Breast epithelium (tissue), 4 donors: Measurements from ENCODE around the gene CLPX. TPM values are rescaled to one million over a fixed set of nuclear protein-coding genes. Genes with fewer than 3 reads are reported as not detected.
"Not testable (repeated sequence)": the region's sequence is repeated elsewhere in the genome, so short reads cannot be mapped to it uniquely, and the experiment has no call there.

ENCODE experiments used
- DNase-seq, 2 donors: peaks; one replicate each; pipeline ENCODE4 v3.0.0-alpha.2; 2019; ENCODE audit warnings: low spot score in 2 of 2
- H3K27ac ChIP-seq, 2 donors: fragments of 200-600 bp; sonication (generic) in 1 of 2; one replicate each; pipeline ENCODE4 v1.5.1; 2016 to 2019; ENCODE audit warnings: mild to moderate bottlenecking in 1 of 2
- H3K27me3 ChIP-seq, 2 donors: fragments of 200-600 bp; sonication (generic) in 1 of 2; one replicate each; pipeline versions ENCODE4 v1.5.1 to v1.6.0; 2017 to 2019; ENCODE audit warnings: control low read depth in 1 of 2, mild to moderate bottlenecking in 1 of 2
- H3K36me3 ChIP-seq: fragments of 200-600 bp; one replicate; pipeline ENCODE4 v1.5.1; 2019
- H3K4me1 ChIP-seq, 2 donors: fragments of 200-600 bp; sonication (generic); one replicate each; pipeline ENCODE4 v1.5.1; 2016 to 2019; ENCODE audit warnings: control low read depth in 1 of 2
- H3K4me3 ChIP-seq, 3 donors: fragments of 200-600 bp; sonication (generic); 1 replicate in 2 of 3; 2 replicates in 1 of 3; pipeline ENCODE4 v1.5.1; 2016 to 2019; ENCODE audit warnings: mild to moderate bottlenecking in 3 of 3, moderate library complexity in 2 of 3
- H3K9me3 ChIP-seq, 2 donors: fragments of 200-600 bp; sonication (generic) in 1 of 2; one replicate each; pipeline ENCODE4 v1.5.1; 2016 to 2019; ENCODE audit warnings: control low read depth in 1 of 2
- POLR2A ChIP-seq: fragments of 450-650 bp; IDR thresholded peaks from one replicate; pipeline ENCODE4 v1.6.1; 2016; ENCODE audit warnings: antibody characterized with exemption, mild to moderate bottlenecking, moderate library complexity
- POLR2AphosphoS5 ChIP-seq, 3 donors: sonication (generic); formaldehyde crosslinking; IDR thresholded peaks; one replicate each; pipeline ENCODE4 v1.6.1; 2017; ENCODE audit warnings: antibody characterized with exemption in 3 of 3
- intact Hi-C: fragments of 100-400 bp; cut with DNase I; formaldehyde crosslinking; loops from one replicate; pipeline ENCODE4 v1.15.1; 2023; ENCODE audit warnings: low total_unique reads
- total RNA-seq, 3 donors: library from RNA; depleted of rRNA; stranded (reverse); fragments of >200 nt; gene quantifications; one replicate each; pipeline ENCODE4 v1.1.0, GENCODE V29; 2016
- TF ChIP-seq, protein P1 (sequence below), 3 donors: fragments of 450-650 bp; IDR thresholded peaks; one replicate each; pipeline ENCODE4 v1.5.1; 2016 to 2017; ENCODE audit warnings: antibody characterized with exemption in 3 of 3, mild to moderate bottlenecking in 3 of 3, moderate library complexity in 3 of 3

The CLPX gene
- total RNA-seq, 3 donors from 2014 or later, result 47.5 to 71.9 (median 51.8) TPM

GRCh38 chr15:65156692-65157091 lies 28.4 kb downstream of the CLPX start:
- H3K9me3 ChIP-seq, result no peaks in the 10 kb centered on the region
- H3K4me1 ChIP-seq, result peaks cover 0 to 3% of the 10 kb centered on the region in 2 donors
- no peak overlapping the region for H3K4me3 ChIP-seq
- H3K27me3 ChIP-seq, result no peaks in the 10 kb centered on the region
- H3K36me3 ChIP-seq, result peaks cover 4% of the 10 kb centered on the region
- intact Hi-C loops, result no loop called here
- H3K27ac ChIP-seq, result no peak overlapping the region
- DNase-seq, result no peak
- TF ChIP-seq, protein P1, sequence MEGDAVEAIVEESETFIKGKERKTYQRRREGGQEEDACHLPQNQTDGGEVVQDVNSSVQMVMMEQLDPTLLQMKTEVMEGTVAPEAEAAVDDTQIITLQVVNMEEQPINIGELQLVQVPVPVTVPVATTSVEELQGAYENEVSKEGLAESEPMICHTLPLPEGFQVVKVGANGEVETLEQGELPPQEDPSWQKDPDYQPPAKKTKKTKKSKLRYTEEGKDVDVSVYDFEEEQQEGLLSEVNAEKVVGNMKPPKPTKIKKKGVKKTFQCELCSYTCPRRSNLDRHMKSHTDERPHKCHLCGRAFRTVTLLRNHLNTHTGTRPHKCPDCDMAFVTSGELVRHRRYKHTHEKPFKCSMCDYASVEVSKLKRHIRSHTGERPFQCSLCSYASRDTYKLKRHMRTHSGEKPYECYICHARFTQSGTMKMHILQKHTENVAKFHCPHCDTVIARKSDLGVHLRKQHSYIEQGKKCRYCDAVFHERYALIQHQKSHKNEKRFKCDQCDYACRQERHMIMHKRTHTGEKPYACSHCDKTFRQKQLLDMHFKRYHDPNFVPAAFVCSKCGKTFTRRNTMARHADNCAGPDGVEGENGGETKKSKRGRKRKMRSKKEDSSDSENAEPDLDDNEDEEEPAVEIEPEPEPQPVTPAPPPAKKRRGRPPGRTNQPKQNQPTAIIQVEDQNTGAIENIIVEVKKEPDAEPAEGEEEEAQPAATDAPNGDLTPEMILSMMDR (IDR thresholded peaks at IDR 0.05), result no peak
- TF ChIP-seq POLR2A, result no peak
- TF ChIP-seq POLR2AphosphoS5 (IDR thresholded peaks at IDR 0.05), result no peak

GRCh38 chr15:65154720-65155119 lies 30.4 kb downstream of the CLPX start:
- Histone ChIP-seq H3K4me3 (no peak overlapping the region), H3K9me3 (no peaks in the 10 kb centered on the region), H3K36me3 (peaks cover 4% of the 10 kb centered on the region), H3K4me1 (no peaks in the 10 kb centered on the region), H3K27me3 (no peaks in the 10 kb centered on the region), H3K27ac (no peak overlapping the region)
- intact Hi-C loops, result no loop called here
- DNase-seq, result no peak
- TF ChIP-seq POLR2AphosphoS5 (IDR thresholded peaks at IDR 0.05) (no peak), POLR2A (no peak)
- TF ChIP-seq, protein P1 (IDR thresholded peaks at IDR 0.05), result no peak

- Histone ChIP-seq H3K27ac (no peak overlapping the region), H3K9me3 (no peaks in the 10 kb centered on the region), H3K4me1 (no peaks in the 10 kb centered on the region), H3K36me3 (no peaks in the 10 kb centered on the region), H3K27me3 (no peaks in the 10 kb centered on the region), H3K4me3 (no peak overlapping the region)
- TF ChIP-seq POLR2A (no peak), POLR2AphosphoS5 (IDR thresholded peaks at IDR 0.05) (no peak)
- intact Hi-C loops, result no loop called here
- no peak for DNase-seq
Observed at GRCh38 chr15:65147902-65148301, 37.2 kb downstream of the CLPX start.

DNA sequence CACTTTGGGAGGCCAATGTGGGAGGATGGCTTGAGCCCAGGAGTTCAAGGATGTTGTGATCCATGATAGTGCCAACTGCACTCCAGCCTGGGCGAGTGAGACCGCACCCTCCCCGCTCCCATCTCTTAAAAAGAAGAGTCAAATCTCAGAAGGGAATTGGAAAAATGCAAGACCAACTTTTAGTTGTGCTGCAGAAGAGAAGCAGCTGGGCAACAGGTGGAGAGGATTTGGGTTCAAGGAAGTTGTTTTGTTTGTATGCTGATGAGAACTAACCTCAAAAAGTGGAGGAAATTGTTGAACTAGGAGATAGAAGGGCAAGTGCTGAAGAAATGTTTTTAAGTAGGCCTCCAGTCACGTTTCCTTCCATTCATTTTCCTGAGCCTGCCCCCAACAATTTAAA lies 38.7 kb downstream of the CLPX start:
- Histone ChIP-seq H3K27ac (no peak overlapping the region), H3K4me1 (no peaks in the 10 kb centered on the region), H3K36me3 (no peaks in the 10 kb centered on the region), H3K4me3 (no peak overlapping the region), H3K27me3 (no peaks in the 10 kb centered on the region), H3K9me3 (no peaks in the 10 kb centered on the region)
- DNase-seq, result no peak
- intact Hi-C loops, result no loop called here
- TF ChIP-seq POLR2A, result no peak
- TF ChIP-seq, protein P1 (IDR thresholded peaks at IDR 0.05), result no peak
- no peak for TF ChIP-seq POLR2AphosphoS5 (IDR thresholded peaks at IDR 0.05)

DNA sequence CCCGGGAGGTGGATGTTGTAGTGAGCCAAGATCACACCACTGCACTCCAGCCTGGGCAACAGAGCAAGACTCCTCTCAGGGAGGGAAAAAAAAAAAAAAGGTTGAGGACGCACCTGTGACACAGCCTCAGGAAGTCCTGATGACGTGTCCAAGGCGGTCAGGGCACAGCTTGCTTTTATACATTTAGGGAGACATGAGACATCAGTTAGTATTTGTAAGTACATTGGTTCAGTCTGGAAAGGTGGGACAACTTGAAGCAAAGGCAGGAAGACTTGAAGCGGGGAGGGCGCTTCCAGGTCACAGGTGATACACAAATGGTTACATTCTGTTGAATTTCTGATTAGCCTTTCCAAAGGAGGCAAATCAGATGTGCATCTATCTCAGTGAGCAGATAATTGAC lies 46.5 kb downstream of the CLPX start:
- H3K27me3 ChIP-seq, H3K9me3 ChIP-seq, H3K27ac ChIP-seq, H3K36me3 ChIP-seq, H3K4me1 ChIP-seq, intact Hi-C loops, H3K4me3 ChIP-seq, DNase-seq: not testable (repeated sequence)

DNA sequence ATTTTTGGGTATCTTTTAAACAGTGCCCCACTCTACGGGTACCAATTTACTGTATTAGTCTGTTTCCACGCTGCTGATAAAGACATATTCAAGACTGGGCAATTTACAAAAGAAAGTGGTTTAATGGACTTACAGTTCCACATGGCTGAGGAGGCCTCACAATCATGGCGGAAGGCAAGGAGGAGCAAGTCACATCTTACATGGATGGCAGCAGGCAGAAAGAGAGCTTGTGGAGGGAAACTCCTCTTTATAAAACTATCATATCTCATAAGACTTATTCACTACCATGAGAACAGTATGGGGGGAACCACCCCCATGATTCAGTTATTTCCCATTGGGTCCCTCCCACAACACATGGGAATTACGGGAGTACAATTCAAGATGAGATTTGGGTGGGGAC lies 47.2 kb downstream of the CLPX start:
- H3K4me3 ChIP-seq, intact Hi-C loops, H3K36me3 ChIP-seq, H3K27me3 ChIP-seq, H3K9me3 ChIP-seq, DNase-seq, H3K4me1 ChIP-seq, H3K27ac ChIP-seq: not testable (repeated sequence)

DNA sequence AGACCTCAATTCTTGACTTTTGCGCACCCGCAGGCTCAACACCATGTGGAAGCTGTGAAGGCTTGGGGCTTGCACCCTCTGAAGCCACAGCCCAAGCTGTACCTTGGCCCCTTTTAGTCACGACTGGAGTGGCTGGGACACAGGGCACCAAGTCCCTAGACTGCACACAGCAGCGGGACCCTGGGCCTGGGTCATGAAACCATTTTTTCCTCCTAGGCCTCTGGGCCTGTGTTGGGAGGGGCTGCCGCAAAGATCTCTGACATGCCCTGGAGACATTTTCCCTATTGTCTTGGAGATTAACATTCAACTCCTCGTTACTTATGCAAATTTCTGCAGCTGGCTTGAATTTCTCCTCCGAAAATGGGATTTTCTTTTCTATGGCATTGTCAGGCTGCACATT lies 48.1 kb downstream of the CLPX start:
- intact Hi-C loops, H3K4me1 ChIP-seq, H3K9me3 ChIP-seq, H3K27me3 ChIP-seq, H3K27ac ChIP-seq, DNase-seq, H3K4me3 ChIP-seq, H3K36me3 ChIP-seq: not testable (repeated sequence)
